Neural cell (in vitro differentiated cells): Measurements from ENCODE around the gene IPO13. TPM values are rescaled to one million over a fixed set of nuclear protein-coding genes. Genes with fewer than 3 reads are reported as not detected.

Source experiments
- H2AFZ ChIP-seq: fragments of 200-600, 300-800 bp; sonication (generic), shearing (Covaris generic); 2 replicates; pipeline ENCODE4 v1.6.0; 2014; ENCODE audit warnings: low read depth, mild to moderate bottlenecking, antibody characterized with exemption, low read length, moderate library complexity
- H3F3A ChIP-seq: fragments of 200-600 bp; shearing (Covaris generic); 2 replicates; pipeline ENCODE4 v1.6.1; 2016; ENCODE audit warnings: mild to moderate bottlenecking, moderate library complexity, mixed read lengths, antibody characterized with exemption, low read length; ENCODE audit not compliant: insufficient read depth, poor library complexity, severe bottlenecking
- H3K27ac ChIP-seq: fragments of 200-600, 300-800 bp; sonication (generic), shearing (Covaris generic); 2 replicates; pipeline ENCODE4 v1.5.1; 2014; ENCODE audit warnings: mild to moderate bottlenecking, low read length, moderate library complexity
- H3K27me3 ChIP-seq: fragments of 300-800, 200-600 bp; sonication (generic), shearing (Covaris generic); 2 replicates; pipeline ENCODE4 v1.6.0; 2014; ENCODE audit warnings: mild to moderate bottlenecking, low read depth, low read length, moderate library complexity; ENCODE audit not compliant: insufficient read depth
- H3K36me3 ChIP-seq: fragments of 300-800, 200-600 bp; sonication (generic), shearing (Covaris generic); 2 replicates; pipeline ENCODE4 v1.5.1; 2014; ENCODE audit warnings: mild to moderate bottlenecking, antibody characterized with exemption, low read length, moderate library complexity; ENCODE audit not compliant: insufficient read depth
- H3K4me2 ChIP-seq: fragments of 300-800, 200-600 bp; sonication (generic), shearing (Covaris generic); 2 replicates; pipeline ENCODE4 v1.6.0; 2014; ENCODE audit warnings: mild to moderate bottlenecking, low read length
- H3K4me3 ChIP-seq: fragments of 300-800, 200-600 bp; sonication (generic), shearing (Covaris generic); 2 replicates; pipeline ENCODE4 v1.5.1; 2014; ENCODE audit warnings: mild to moderate bottlenecking, low read length, moderate library complexity
- H3K79me2 ChIP-seq: fragments of 200-600 bp; shearing (Covaris generic); replicated peaks from 2 replicates; pipeline ENCODE4 v1.6.0; 2014; ENCODE audit warnings: mild to moderate bottlenecking, low read length, moderate library complexity; ENCODE audit not compliant: insufficient read depth
- H3K9ac ChIP-seq: fragments of 300-800, 200-600 bp; sonication (generic), shearing (Covaris generic); 2 replicates; pipeline ENCODE4 v1.6.1; 2016; ENCODE audit warnings: mild to moderate bottlenecking, low read length, mixed read lengths
- H3K9me2 ChIP-seq: fragments of 200-600 bp; shearing (Covaris generic); 2 replicates; pipeline ENCODE4 v1.6.1; 2016; ENCODE audit warnings: mild to moderate bottlenecking, low read length, mixed read lengths; ENCODE audit not compliant: insufficient read depth
- H3K9me3 ChIP-seq: fragments of 200-600, 300-800 bp; sonication (generic), shearing (Covaris generic); 2 replicates; pipeline ENCODE4 v1.6.1; 2016; ENCODE audit warnings: mild to moderate bottlenecking, mixed run types, low read length, moderate library complexity, mixed read lengths
- H4K20me1 ChIP-seq: fragments of 200-600 bp; shearing (Covaris generic); 2 replicates; pipeline ENCODE4 v1.6.1; 2016; ENCODE audit warnings: mild to moderate bottlenecking, mixed run types; ENCODE audit not compliant: insufficient read depth
- EP300 ChIP-seq: fragments of 450-650 bp; conservative IDR thresholded peaks from 2 replicates; pipeline ENCODE4 v1.6.1; 2014; ENCODE audit warnings: antibody characterized with exemption, mild to moderate bottlenecking, moderate library complexity; ENCODE audit not compliant: poor library complexity, severe bottlenecking
- EZH2 ChIP-seq: fragments of 200-600, 300-800 bp; shearing (Covaris generic), sonication (generic); IDR thresholded peaks from 2 replicates; pipeline ENCODE4 v1.6.1; 2014; ENCODE audit warnings: antibody characterized with exemption, low read length, borderline replicate concordance, mild to moderate bottlenecking; ENCODE audit not compliant: insufficient read depth, poor library complexity, severe bottlenecking
- MXI1 ChIP-seq: fragments of 450-650 bp; conservative IDR thresholded peaks from 2 replicates; pipeline ENCODE4 v1.6.1; 2014; ENCODE audit warnings: antibody characterized with exemption, mild to moderate bottlenecking; ENCODE audit not compliant: poor library complexity, severe bottlenecking
- POLR2AphosphoS5 ChIP-seq: IDR thresholded peaks from 2 replicates; pipeline ENCODE4 v1.6.1; 2012
- RAD21 ChIP-seq: fragments of 450-650 bp; conservative IDR thresholded peaks from 2 replicates; pipeline ENCODE4 v1.6.1; 2014; ENCODE audit warnings: antibody characterized with exemption, mild to moderate bottlenecking, moderate library complexity
- REST ChIP-seq: IDR thresholded peaks from 2 replicates; pipeline ENCODE4 v1.6.1; 2012; ENCODE audit warnings: borderline replicate concordance
- SMC3 ChIP-seq: fragments of 450-650 bp; conservative IDR thresholded peaks from 2 replicates; pipeline ENCODE4 v1.6.1; 2014; ENCODE audit warnings: antibody characterized with exemption, mild to moderate bottlenecking, moderate library complexity; ENCODE audit not compliant: poor library complexity
- TAF1 ChIP-seq: IDR thresholded peaks from 2 replicates; pipeline ENCODE4 v1.6.1; 2012; ENCODE audit warnings: low read depth
- polyA plus RNA-seq: library from polyadenylated mRNA; depleted of rRNA; stranded (reverse); fragments of >200 nt; gene quantifications from 2 replicates; pipeline ENCODE4 v1.2.3, GENCODE V29; 2014
- TF ChIP-seq, protein P1 (sequence below): fragments of 450-650 bp; IDR thresholded peaks from 2 replicates; pipeline ENCODE4 v1.5.1; 2014; ENCODE audit warnings: antibody characterized with exemption, mild to moderate bottlenecking, moderate library complexity; ENCODE audit not compliant: poor library complexity, severe bottlenecking

IPO13 gene
- polyA plus RNA-seq, 1 donor from 2014 or later, result 29.8 TPM

DNA sequence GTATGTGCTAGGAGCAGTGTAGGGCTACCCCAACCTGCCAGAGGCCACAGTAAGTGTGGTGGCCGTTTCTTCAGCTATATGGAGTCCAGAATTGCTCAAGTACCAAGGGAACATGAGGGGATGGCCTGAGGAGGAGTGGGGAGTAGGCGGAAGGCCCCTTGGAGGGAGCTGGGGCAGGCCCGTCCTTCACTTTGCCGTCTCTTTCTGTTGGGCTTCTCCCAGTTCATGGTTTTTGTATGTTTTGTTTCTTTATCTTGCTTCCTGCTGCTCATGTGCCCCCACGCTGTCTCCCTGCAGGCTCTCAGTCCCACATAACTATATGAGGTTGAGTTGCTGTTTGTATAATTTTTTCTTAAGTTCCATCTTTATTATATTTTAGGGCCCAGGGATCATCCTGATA, 17.1 kb downstream of the IPO13 start:
- H3K79me2 ChIP-seq, result no peaks in the 10 kb centered on the region
- no peaks in the 10 kb centered on the region for H4K20me1 ChIP-seq
- no peak overlapping the region for H3K9ac ChIP-seq
- no peaks in the 10 kb centered on the region for H3K9me3 ChIP-seq
- H3K27me3 ChIP-seq, result no peaks in the 10 kb centered on the region
- H3K9me2 ChIP-seq, result no peaks in the 10 kb centered on the region
- H2AFZ ChIP-seq, result no peak overlapping the region
- H3K4me2 ChIP-seq, result no peak overlapping the region
- no peak overlapping the region for H3K4me3 ChIP-seq
- H3K27ac ChIP-seq, result no peak overlapping the region
- H3K36me3 ChIP-seq, result peaks cover 24% of the 10 kb centered on the region
- H3F3A ChIP-seq, result no peaks in the 10 kb centered on the region
- TF ChIP-seq EP300 (no peak), POLR2AphosphoS5 (no peak), REST (no peak), SMC3 (no peak), RAD21 (no peak), EZH2 (no peak), TAF1 (no peak), MXI1 (no peak)
- TF ChIP-seq, protein P1, sequence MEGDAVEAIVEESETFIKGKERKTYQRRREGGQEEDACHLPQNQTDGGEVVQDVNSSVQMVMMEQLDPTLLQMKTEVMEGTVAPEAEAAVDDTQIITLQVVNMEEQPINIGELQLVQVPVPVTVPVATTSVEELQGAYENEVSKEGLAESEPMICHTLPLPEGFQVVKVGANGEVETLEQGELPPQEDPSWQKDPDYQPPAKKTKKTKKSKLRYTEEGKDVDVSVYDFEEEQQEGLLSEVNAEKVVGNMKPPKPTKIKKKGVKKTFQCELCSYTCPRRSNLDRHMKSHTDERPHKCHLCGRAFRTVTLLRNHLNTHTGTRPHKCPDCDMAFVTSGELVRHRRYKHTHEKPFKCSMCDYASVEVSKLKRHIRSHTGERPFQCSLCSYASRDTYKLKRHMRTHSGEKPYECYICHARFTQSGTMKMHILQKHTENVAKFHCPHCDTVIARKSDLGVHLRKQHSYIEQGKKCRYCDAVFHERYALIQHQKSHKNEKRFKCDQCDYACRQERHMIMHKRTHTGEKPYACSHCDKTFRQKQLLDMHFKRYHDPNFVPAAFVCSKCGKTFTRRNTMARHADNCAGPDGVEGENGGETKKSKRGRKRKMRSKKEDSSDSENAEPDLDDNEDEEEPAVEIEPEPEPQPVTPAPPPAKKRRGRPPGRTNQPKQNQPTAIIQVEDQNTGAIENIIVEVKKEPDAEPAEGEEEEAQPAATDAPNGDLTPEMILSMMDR, result no peak

- H3K9ac ChIP-seq, result no peak overlapping the region
- no peaks in the 10 kb centered on the region for H3K27me3 ChIP-seq
- no peaks in the 10 kb centered on the region for H3K9me2 ChIP-seq
- H3K27ac ChIP-seq, result no peak overlapping the region
- H3K79me2 ChIP-seq, result no peaks in the 10 kb centered on the region
- no peak overlapping the region for H3K4me3 ChIP-seq
- peaks cover 20% of the 10 kb centered on the region for H3K36me3 ChIP-seq
- H2AFZ ChIP-seq, result no peak overlapping the region
- no peaks in the 10 kb centered on the region for H3F3A ChIP-seq
- no peaks in the 10 kb centered on the region for H3K9me3 ChIP-seq
- H4K20me1 ChIP-seq, result no peaks in the 10 kb centered on the region
- no peak overlapping the region for H3K4me2 ChIP-seq
- no peak for TF ChIP-seq SMC3
- no peak for TF ChIP-seq TAF1
- TF ChIP-seq EZH2, result no peak
These were observed 18.6 kb downstream of the IPO13 start for GRCh38 chr1:43965316-43965715.
